ENCODE results near the gene SMAD2. TPM values are rescaled to one million over a fixed set of nuclear protein-coding genes. Genes with fewer than 3 reads are reported as not detected.

Gene SMAD2
- total and polyA plus RNA-seq, 2 experiments from 2014 or later, result 52.4 to 77.7 TPM

DNA sequence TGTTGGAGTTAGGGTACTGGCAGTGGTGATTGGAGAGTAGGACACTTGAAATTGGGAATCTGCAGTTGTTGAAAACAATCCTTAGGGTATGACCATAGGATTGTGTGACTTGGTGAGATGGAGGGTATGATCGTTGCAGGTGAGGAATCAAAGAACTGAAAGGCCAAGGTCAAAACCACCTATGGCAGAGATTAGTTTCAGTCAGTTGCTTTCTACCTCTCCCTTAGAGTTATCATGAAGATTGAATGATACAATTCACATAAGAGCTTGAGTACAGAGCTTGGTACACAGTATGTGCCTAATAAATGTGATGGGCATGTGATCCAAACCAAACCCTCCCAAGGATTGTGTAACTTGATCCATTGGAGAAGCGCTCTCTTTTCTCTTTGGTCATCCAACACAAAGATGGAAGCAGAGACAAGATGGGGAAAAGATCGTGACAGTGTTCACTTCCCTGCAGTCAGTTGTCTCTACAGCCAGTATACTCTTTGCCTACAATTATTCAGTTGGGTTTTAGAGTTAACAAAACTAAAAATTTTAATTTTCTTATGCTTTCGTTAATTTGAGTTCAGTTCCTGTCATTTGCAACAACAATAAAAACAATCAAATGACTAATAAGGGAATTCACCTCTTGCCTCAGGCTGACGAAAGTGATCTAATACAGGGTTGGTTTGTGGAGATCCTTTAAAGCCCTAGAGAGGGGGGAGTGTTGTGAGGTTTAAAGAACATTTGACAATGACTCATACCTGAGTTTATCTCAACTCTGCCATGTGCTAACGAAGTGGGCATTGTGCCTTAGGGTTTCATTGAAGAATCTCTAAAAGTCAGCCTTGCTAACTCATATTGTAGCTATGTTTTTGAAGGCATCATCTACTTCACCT, 14.8 kb upstream of the SMAD2 start:
- Histone ChIP-seq H3K36me3 (ENCODE audit: low read depth) (no peaks in the 10 kb centered on the region), H4K20me1 (ENCODE audit: insufficient read depth) (no peaks in the 10 kb centered on the region), H3K4me3 (no peak overlapping the region), H3K9ac (no peak overlapping the region), H3K4me2 (ENCODE audit: unreplicated experiment) (no peak overlapping the region), H3F3A (ENCODE audit: insufficient read depth) (no peaks in the 10 kb centered on the region), H3K4me1 (ENCODE audit: insufficient read depth) (no peaks in the 10 kb centered on the region), H3K27me3 (replicated peaks; ENCODE audit: insufficient read depth) (peaks cover 12% of the 10 kb centered on the region), H3K9me3 (ENCODE audit: low read depth) (no peaks in the 10 kb centered on the region), H2AFZ (no peak overlapping the region), H3K27ac (no peak overlapping the region), H3K79me2 (ENCODE audit: insufficient read depth) (no peaks in the 10 kb centered on the region), H3K9me2 (ENCODE audit: insufficient read depth) (no peaks in the 10 kb centered on the region)
- WGBS, 2 experiments (ENCODE audit: low coverage in 1 of 2, low lambda C conversion rate in 2 of 2, missing lambda C conversion rate in 2 of 2), result 62 to 63% methylated on average over 6 of the region's 6 CpGs
- TF ChIP-seq EZH2phosphoT487 (IDR thresholded peaks at IDR 0.05; ENCODE audit: insufficient read depth, low read depth) (no peak), EZH2 (IDR thresholded peaks at IDR 0.05; ENCODE audit: insufficient read depth, poor library complexity, severe bottlenecking) (no peak)
- in situ Hi-C loops (cut with MboI), result no loop called here
- DNase-seq, result peak; percentile 39

DNA sequence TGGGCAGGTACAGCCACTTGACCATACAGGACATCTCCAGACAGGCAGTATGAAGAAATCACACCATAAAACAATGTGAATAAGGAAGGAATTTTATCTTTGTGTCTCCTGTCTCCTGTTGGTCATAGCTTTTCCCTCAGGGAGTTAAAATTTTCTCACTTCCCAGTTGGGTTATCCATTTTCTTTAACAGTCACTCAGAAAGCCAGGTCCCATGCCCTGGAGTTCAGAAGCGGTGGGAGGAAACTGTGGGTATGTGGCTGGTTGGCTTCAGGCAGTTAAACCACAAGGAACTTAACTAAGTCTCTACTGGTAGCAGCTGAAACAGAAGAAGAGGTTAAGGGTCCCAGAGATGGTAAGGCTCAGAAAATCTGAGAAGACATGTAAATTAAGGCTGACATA, 6.5 kb upstream of the SMAD2 start:
- no peak overlapping the region for H2AFZ ChIP-seq
- H3K27me3 ChIP-seq (replicated peaks; ENCODE audit: insufficient read depth), result peaks cover 32% of the 10 kb centered on the region
- no peaks in the 10 kb centered on the region; the same call in 1 of the 2 replicates for H3F3A ChIP-seq (ENCODE audit: insufficient read depth)
- H3K9ac ChIP-seq, result no peak overlapping the region
- TF ChIP-seq EZH2 (IDR thresholded peaks at IDR 0.05; ENCODE audit: insufficient read depth, poor library complexity, severe bottlenecking) (no peak), EZH2phosphoT487 (IDR thresholded peaks at IDR 0.05; ENCODE audit: insufficient read depth, low read depth) (no peak)
- H3K4me2 ChIP-seq (ENCODE audit: unreplicated experiment), result no peak overlapping the region
- WGBS, 2 experiments (ENCODE audit: low coverage in 1 of 2, low lambda C conversion rate in 2 of 2, missing lambda C conversion rate in 2 of 2), result 57 to 69% methylated on average over 1 of the region's 1 CpG
- DNase-seq, result no peak
- no peaks in the 10 kb centered on the region for H3K79me2 ChIP-seq (ENCODE audit: insufficient read depth)
- H4K20me1 ChIP-seq (ENCODE audit: insufficient read depth), result no peaks in the 10 kb centered on the region
- H3K36me3 ChIP-seq (ENCODE audit: low read depth), result no peaks in the 10 kb centered on the region
- H3K4me1 ChIP-seq (ENCODE audit: insufficient read depth), result no peaks in the 10 kb centered on the region
- H3K4me3 ChIP-seq, result no peak overlapping the region
- no peaks in the 10 kb centered on the region for H3K9me3 ChIP-seq (ENCODE audit: low read depth)
- in situ Hi-C loops (cut with MboI), result no loop called here
- no peaks in the 10 kb centered on the region for H3K9me2 ChIP-seq (ENCODE audit: insufficient read depth)
- no peak overlapping the region for H3K27ac ChIP-seq

DNA sequence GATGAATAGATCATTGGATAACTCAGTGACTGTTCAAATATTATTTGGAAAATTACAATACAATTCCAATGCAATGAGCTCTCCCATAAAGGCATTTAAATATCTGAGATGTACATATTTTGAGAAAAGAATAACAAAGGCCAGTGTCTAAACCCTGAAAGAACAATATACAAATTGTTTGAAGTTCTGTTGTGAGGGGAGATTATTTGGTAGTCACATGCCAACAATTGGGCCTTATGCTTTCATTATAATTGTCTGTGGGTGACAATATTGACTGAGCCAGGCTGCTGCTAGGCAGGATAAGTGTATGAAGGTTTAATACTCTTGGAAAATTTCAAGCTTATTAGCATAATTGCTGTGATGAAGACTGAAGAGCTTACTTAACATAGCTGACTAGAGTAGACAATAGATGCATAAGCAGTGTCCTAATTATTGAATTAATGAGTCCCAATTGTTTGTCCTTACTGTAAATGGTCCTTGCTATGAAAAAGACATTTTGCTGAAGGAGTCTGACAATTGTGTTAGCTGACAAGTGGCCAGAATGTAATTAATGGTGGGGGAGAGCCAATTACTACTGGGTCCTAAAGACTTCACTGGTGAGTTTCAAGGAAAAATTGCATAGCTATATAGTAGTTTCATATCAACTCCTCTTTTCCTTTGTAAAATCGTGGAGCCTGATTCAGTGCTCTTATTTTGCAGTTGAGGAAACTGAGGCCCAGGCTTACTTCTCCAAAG, 5.0 kb upstream of the SMAD2 start:
- in situ Hi-C loops (cut with MboI), result no loop called here

DNA sequence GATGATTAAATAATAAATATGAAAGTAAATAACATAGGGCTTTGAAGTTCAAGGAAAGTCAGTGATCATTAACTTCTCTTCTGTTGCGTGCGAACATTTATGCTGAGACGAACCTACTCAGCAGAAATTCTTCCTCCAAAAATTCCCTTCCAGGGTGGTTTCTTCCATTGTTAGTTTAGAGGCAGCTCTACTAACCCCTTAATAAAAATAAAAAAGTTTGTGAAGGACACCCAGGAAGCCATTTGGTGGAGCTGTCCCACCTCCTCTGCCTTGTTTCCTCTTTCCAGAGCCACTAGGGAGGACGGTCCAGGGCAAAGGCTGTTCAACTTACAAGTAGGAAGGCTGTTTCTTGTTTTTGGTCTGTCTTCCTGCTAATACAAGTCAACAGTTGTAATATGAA, 2.1 kb upstream of the SMAD2 start:
- peaks cover 20% of the 10 kb centered on the region for H3K27me3 ChIP-seq (replicated peaks; ENCODE audit: insufficient read depth)
- in situ Hi-C loops (cut with MboI), result no loop called here
- H3K4me2 ChIP-seq (ENCODE audit: unreplicated experiment), result no peak overlapping the region
- no peak overlapping the region for H2AFZ ChIP-seq
- DNase-seq, result no peak
- H3K9ac ChIP-seq, result no peak overlapping the region
- peaks cover 9% of the 10 kb centered on the region; the same call in 1 of the 2 replicates for H4K20me1 ChIP-seq (ENCODE audit: insufficient read depth)
- H3K79me2 ChIP-seq (ENCODE audit: insufficient read depth), result peaks cover 28% of the 10 kb centered on the region
- H3F3A ChIP-seq (ENCODE audit: insufficient read depth), result no peaks in the 10 kb centered on the region; the same call in 1 of the 2 replicates
- peaks cover 14% of the 10 kb centered on the region for H3K4me1 ChIP-seq (ENCODE audit: insufficient read depth)
- no peaks in the 10 kb centered on the region for H3K9me3 ChIP-seq (ENCODE audit: low read depth)
- H3K27ac ChIP-seq, result no peak overlapping the region
- no peaks in the 10 kb centered on the region for H3K36me3 ChIP-seq (ENCODE audit: low read depth)
- WGBS, 2 experiments (ENCODE audit: low coverage in 1 of 2, low lambda C conversion rate in 2 of 2, missing lambda C conversion rate in 2 of 2), result 64 to 71% methylated on average over 4 of the region's 4 CpGs
- H3K9me2 ChIP-seq (ENCODE audit: insufficient read depth), result no peaks in the 10 kb centered on the region
- TF ChIP-seq EZH2phosphoT487 (IDR thresholded peaks at IDR 0.05; ENCODE audit: insufficient read depth, low read depth) (no peak), EZH2 (IDR thresholded peaks at IDR 0.05; ENCODE audit: insufficient read depth, poor library complexity, severe bottlenecking) (no peak)
- H3K4me3 ChIP-seq, result no peak overlapping the region

More for the DNA sequence above, 5.0 kb upstream of the SMAD2 start:
- DNase-seq, result no peak
- WGBS, 2 experiments (ENCODE audit: low coverage in 1 of 2, low lambda C conversion rate in 2 of 2, missing lambda C conversion rate in 2 of 2), result 6 to 33% methylated on average over 1 of the region's 1 CpG
- no peaks in the 10 kb centered on the region; the same call in 1 of the 2 replicates for H3F3A ChIP-seq (ENCODE audit: insufficient read depth)
- H3K27ac ChIP-seq, result no peak overlapping the region
- H3K9me3 ChIP-seq (ENCODE audit: low read depth), result no peaks in the 10 kb centered on the region
- no peak overlapping the region for H3K4me2 ChIP-seq (ENCODE audit: unreplicated experiment)
- no peaks in the 10 kb centered on the region for H3K4me1 ChIP-seq (ENCODE audit: insufficient read depth)
- no peaks in the 10 kb centered on the region for H3K9me2 ChIP-seq (ENCODE audit: insufficient read depth)
- H3K9ac ChIP-seq, result no peak overlapping the region
- H3K79me2 ChIP-seq (ENCODE audit: insufficient read depth), result no peaks in the 10 kb centered on the region
- no peaks in the 10 kb centered on the region for H4K20me1 ChIP-seq (ENCODE audit: insufficient read depth)
- no peak overlapping the region for H3K4me3 ChIP-seq
- H3K36me3 ChIP-seq (ENCODE audit: low read depth), result no peaks in the 10 kb centered on the region
- no peak overlapping the region for H2AFZ ChIP-seq
- H3K27me3 ChIP-seq (replicated peaks; ENCODE audit: insufficient read depth), result peaks cover 32% of the 10 kb centered on the region
- no peak for TF ChIP-seq EZH2phosphoT487 (IDR thresholded peaks at IDR 0.05; ENCODE audit: insufficient read depth, low read depth)
- no peak for TF ChIP-seq EZH2 (IDR thresholded peaks at IDR 0.05; ENCODE audit: insufficient read depth, poor library complexity, severe bottlenecking)

Measured in GM23248 (cell line).